Ishikawa (cell line): Measurements from ENCODE around the gene CTLA4.

ENCODE experiments used
- FOXM1 ChIP-seq: IDR thresholded peaks from 2 replicates; pipeline ENCODE4 v1.6.1; 2012; ENCODE audit warnings: low read depth, borderline replicate concordance
- MAX ChIP-seq: IDR thresholded peaks from 2 replicates; pipeline ENCODE4 v1.6.1; 2012
- REST ChIP-seq: IDR thresholded peaks from 2 replicates; pipeline ENCODE4 v1.6.1; 2012; ENCODE audit warnings: low read depth, mild to moderate bottlenecking
- YY1 ChIP-seq: IDR thresholded peaks from 2 replicates; pipeline ENCODE4 v1.6.1; 2012; ENCODE audit warnings: low read depth

- no peak for TF ChIP-seq REST
- no peak for TF ChIP-seq FOXM1
- no peak for TF ChIP-seq MAX
- TF ChIP-seq YY1: no peak
Measured at GRCh38 chr2:203898657-203899056, 31.1 kb downstream of the CTLA4 start.
